Activated CD4-positive, alpha-beta T cell treated with anti-CD3 and anti-CD28 coated beads, Interleukin-2, amount 50 U/mL, for 1 hour (primary cell): Measurements from ENCODE around the gene SRPK2.

ENCODE experiments used
- DNase-seq: peaks from one replicate; pipeline ENCODE4 v3.0.0-alpha.2; 2020

SRPK2 gene

DNA sequence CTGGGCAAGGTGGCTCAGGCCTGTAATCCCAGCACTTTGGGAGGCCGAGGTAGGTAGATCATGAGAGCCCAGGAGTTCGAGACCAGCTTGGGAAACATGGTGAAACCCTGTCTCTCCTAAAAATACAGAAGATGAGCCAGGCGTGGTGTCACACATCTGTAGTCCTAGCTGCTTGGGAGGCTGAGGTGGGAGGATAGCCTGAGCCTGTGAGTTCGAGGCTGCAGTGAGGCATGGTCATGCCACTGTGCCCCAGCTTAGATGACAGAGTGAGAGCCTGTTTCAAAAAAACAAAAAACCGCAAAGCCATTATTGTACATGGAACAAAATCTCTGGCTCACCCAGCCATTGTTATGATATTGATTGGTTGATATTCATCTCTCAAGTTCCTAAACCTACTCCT, 321.0 kb downstream of the SRPK2 start:
- DNase-seq = no peak
